H1 (cell line): Measurements from ENCODE around the gene MAP3K14. TPM values are rescaled to one million over a fixed set of nuclear protein-coding genes. Genes with fewer than 3 reads are reported as not detected.

Experiments used
- CTCF ChIA-PET: fragments of 300-600 bp; sonication (Branson Sonifier 250); formaldehyde crosslinking; loops from one replicate; lab custom pipeline; 2021; ENCODE audit not compliant: partially characterized antibody; lab: Charles Lee
- POLR2A ChIA-PET: fragments of 300-600 bp; sonication (Branson Sonifier 250); formaldehyde crosslinking; loops from one replicate; lab custom pipeline; 2021; ENCODE audit warnings: inconsistent platforms; ENCODE audit not compliant: partially characterized antibody; lab: Charles Lee
- DNase-seq, 2 experiments: peaks; one replicate each; pipeline versions ENCODE4 v3.0.0 to v3.0.0-alpha.2; 2010 to 2022; ENCODE audit warnings: low spot score in 2 of 2, low read depth in 1 of 2, mixed read lengths in 1 of 2
- FAIRE-seq: peaks from 2 replicates; lab custom pipeline; 2011; peaks lifted over from hg19 to GRCh38; lab: Jason Lieb, UNC
- H2AFZ ChIP-seq: 2 replicates; pipeline ENCODE4 v1.8.1; 2012; ENCODE audit warnings: low read length, inconsistent platforms
- H2AK5ac ChIP-seq: 2 replicates; pipeline ENCODE4 v1.6.1; 2013; ENCODE audit warnings: low read depth, low read length
- H2BK120ac ChIP-seq: replicated peaks from 2 replicates; pipeline ENCODE3; 2013; ENCODE audit warnings: low read depth, low read length, inconsistent platforms
- H2BK12ac ChIP-seq: 2 replicates; pipeline ENCODE4 v1.6.1; 2013; ENCODE audit warnings: low read depth, low read length
- H2BK15ac ChIP-seq: 2 replicates; pipeline ENCODE4 v1.6.1; 2013; ENCODE audit warnings: low read length
- H2BK20ac ChIP-seq: 2 replicates; pipeline ENCODE4 v1.6.1; 2013; ENCODE audit warnings: low read length
- H2BK5ac ChIP-seq: 2 replicates; pipeline ENCODE4 v1.6.1; 2013; ENCODE audit warnings: low read depth, low read length
- H3K14ac ChIP-seq: 2 replicates; pipeline ENCODE4 v1.6.1; 2013; ENCODE audit warnings: inconsistent platforms; ENCODE audit not compliant: insufficient read length
- H3K18ac ChIP-seq: 2 replicates; pipeline ENCODE4 v1.6.1; 2013; ENCODE audit warnings: low read length; ENCODE audit errors: extremely low read depth
- H3K23ac ChIP-seq: 2 replicates; pipeline ENCODE4 v1.6.1; 2013; ENCODE audit warnings: inconsistent platforms; ENCODE audit not compliant: insufficient read length
- H3K23me2 ChIP-seq: 2 replicates; pipeline ENCODE4 v1.6.1; 2013; ENCODE audit warnings: low read depth, low read length
- H3K27ac ChIP-seq: 2 replicates; pipeline ENCODE4 v1.6.1; 2011; ENCODE audit warnings: low read depth, low read length, inconsistent platforms
- H3K27me3 ChIP-seq, 4 experiments: replicated peaks in 1 of 4; 1 replicate in 1 of 4; 2 replicates in 3 of 4; pipeline versions ENCODE4 v1.6.1 to v1.8.1; 2011 to 2013; ENCODE audit warnings: low read length in 3 of 4, mild to moderate bottlenecking in 3 of 4, inconsistent platforms in 2 of 4, mixed read lengths in 2 of 4, moderate library complexity in 1 of 4; ENCODE audit not compliant: control insufficient read depth in 3 of 4, insufficient read depth in 3 of 4; ENCODE audit errors: extremely low read depth in 1 of 4
- H3K36me3 ChIP-seq, 4 experiments: 2 replicates each; pipeline versions ENCODE4 v1.6.1 to v1.8.1; 2011 to 2013; ENCODE audit warnings: mild to moderate bottlenecking in 4 of 4, low read length in 3 of 4, moderate library complexity in 2 of 4, control low read depth in 1 of 4, inconsistent platforms in 1 of 4; ENCODE audit not compliant: insufficient read depth in 4 of 4, control insufficient read depth in 2 of 4
- H3K4ac ChIP-seq: replicated peaks from 2 replicates; pipeline ENCODE3; 2013; ENCODE audit warnings: low read length, low read depth, mixed read lengths, inconsistent platforms; ENCODE audit not compliant: insufficient read length
- H3K4me1 ChIP-seq, 4 experiments: replicated peaks in 1 of 4; 1 replicate in 1 of 4; 2 replicates in 3 of 4; pipeline versions ENCODE4 v1.6.1 to v1.8.1; 2011 to 2013; ENCODE audit warnings: low read length in 3 of 4, inconsistent platforms in 2 of 4, mixed read lengths in 1 of 4; ENCODE audit not compliant: insufficient read depth in 4 of 4, control insufficient read depth in 3 of 4
- H3K4me2 ChIP-seq, 2 experiments: 2 replicates each; pipeline versions ENCODE4 v1.6.1 to v1.8.1; 2011 to 2013; ENCODE audit warnings: low read depth in 2 of 2, low read length in 2 of 2, control low read depth in 1 of 2, inconsistent platforms in 1 of 2, mild to moderate bottlenecking in 1 of 2; ENCODE audit not compliant: insufficient read depth in 1 of 2
- H3K4me3 ChIP-seq, 4 experiments: fragments of 200-600, 300-600 bp in 1 of 4; sonication (generic), shearing (Covaris generic), sonication (Bioruptor Twin) in 1 of 4; 2 replicates each; pipeline versions ENCODE4 v1.5.1 to v1.8.1; 2011 to 2016; ENCODE audit warnings: low read length in 4 of 4, low read depth in 3 of 4, control low read depth in 2 of 4, inconsistent platforms in 2 of 4, mild to moderate bottlenecking in 2 of 4, mixed read lengths in 1 of 4, moderate library complexity in 1 of 4; ENCODE audit not compliant: insufficient read depth in 2 of 4; ENCODE audit errors: extremely low read depth in 1 of 4
- H3K56ac ChIP-seq: replicated peaks from 2 replicates; pipeline ENCODE3; 2013; ENCODE audit warnings: low read depth, mild to moderate bottlenecking, mixed read lengths, low read length, inconsistent platforms; ENCODE audit not compliant: insufficient read length
- H3K79me1 ChIP-seq: 2 replicates; pipeline ENCODE4 v1.6.1; 2013; ENCODE audit warnings: low read depth, low read length, control low read depth
- H3K79me2 ChIP-seq, 2 experiments: 2 replicates each; pipeline versions ENCODE4 v1.6.1 to v1.8.1; 2012 to 2013; ENCODE audit warnings: low read length in 2 of 2, mild to moderate bottlenecking in 2 of 2, inconsistent platforms in 1 of 2; ENCODE audit not compliant: insufficient read depth in 2 of 2, control insufficient read depth in 1 of 2
- H3K9ac ChIP-seq, 4 experiments: replicated peaks in 1 of 4; 1 replicate in 1 of 4; 2 replicates in 3 of 4; pipeline versions ENCODE4 v1.6.1 to v1.8.1; 2011 to 2013; ENCODE audit warnings: low read depth in 3 of 4, low read length in 3 of 4, control low read depth in 2 of 4, mild to moderate bottlenecking in 2 of 4, moderate library complexity in 2 of 4, inconsistent platforms in 1 of 4; ENCODE audit errors: extremely low read depth in 1 of 4
- H3K9me3 ChIP-seq, 2 experiments: 2 replicates each; pipeline versions ENCODE4 v1.6.1 to v1.8.1; 2012 to 2013; ENCODE audit warnings: mild to moderate bottlenecking in 2 of 2, moderate library complexity in 2 of 2, control low read depth in 1 of 2, inconsistent platforms in 1 of 2, low read depth in 1 of 2, low read length in 1 of 2, mixed read lengths in 1 of 2; ENCODE audit not compliant: insufficient read depth in 2 of 2
- H4K20me1 ChIP-seq, 2 experiments: replicated peaks in 1 of 2; 2 replicates each; pipeline versions ENCODE3 to v1.8.1; 2011 to 2013; ENCODE audit warnings: inconsistent platforms in 2 of 2, low read length in 2 of 2, mild to moderate bottlenecking in 1 of 2; ENCODE audit not compliant: insufficient read depth in 2 of 2, control insufficient read depth in 1 of 2
- H4K5ac ChIP-seq: 2 replicates; pipeline ENCODE4 v1.6.1; 2013; ENCODE audit warnings: low read length, low read depth, mixed read lengths, inconsistent platforms; ENCODE audit not compliant: insufficient read length
- H4K8ac ChIP-seq: 2 replicates; pipeline ENCODE4 v1.8.0; 2013; ENCODE audit warnings: mild to moderate bottlenecking, moderate library complexity, low read length, inconsistent platforms; ENCODE audit not compliant: insufficient read depth; ENCODE audit errors: extremely low read depth
- H4K91ac ChIP-seq: replicated peaks from 2 replicates; pipeline ENCODE3; 2013; ENCODE audit warnings: low read length, mixed read lengths, inconsistent platforms; ENCODE audit not compliant: insufficient read length
- BRCA1 ChIP-seq: IDR thresholded peaks from 2 replicates; pipeline ENCODE4 v1.6.1; 2012; ENCODE audit warnings: low read depth, low read length, improper control_type of control experiment
- CHD2 ChIP-seq: IDR thresholded peaks from 2 replicates; pipeline ENCODE4 v1.6.1; 2012; ENCODE audit warnings: low read length, improper control_type of control experiment
- CREB1 ChIP-seq: IDR thresholded peaks from 2 replicates; pipeline ENCODE4 v1.6.1; 2012; ENCODE audit warnings: inconsistent platforms
- CTBP2 ChIP-seq: IDR thresholded peaks from 2 replicates; pipeline ENCODE4 v1.7.0; 2011; ENCODE audit warnings: borderline replicate concordance, mild to moderate bottlenecking, moderate library complexity, mixed read lengths, low read length; ENCODE audit not compliant: insufficient read depth, insufficient read length
- KDM4A ChIP-seq: IDR thresholded peaks from one replicate; pipeline ENCODE4 v1.7.1; 2012; ENCODE audit warnings: low read depth, mild to moderate bottlenecking, moderate library complexity, low read length, inconsistent platforms; ENCODE audit not compliant: severe bottlenecking
- PHF8 ChIP-seq: fragments of 200-600 bp; sonication (generic); conservative IDR thresholded peaks from 2 replicates; pipeline ENCODE4 v1.7.1; 2012; ENCODE audit warnings: low read depth, mild to moderate bottlenecking, inconsistent platforms, low read length, moderate library complexity
- RAD21 ChIP-seq, 2 experiments: IDR thresholded peaks in 1 of 2; conservative IDR thresholded peaks in 1 of 2; 2 replicates each; pipeline ENCODE4 v1.6.1; 2011; ENCODE audit warnings: low read depth in 2 of 2, low read length in 2 of 2, improper control_type of control experiment in 1 of 2, inconsistent platforms in 1 of 2, mild to moderate bottlenecking in 1 of 2, moderate library complexity in 1 of 2
- SUZ12 ChIP-seq: fragments of 200-600 bp; sonication (generic); IDR thresholded peaks from 2 replicates; pipeline ENCODE4 v1.6.1; 2012; ENCODE audit warnings: mild to moderate bottlenecking, inconsistent platforms, low read length, moderate library complexity, mixed read lengths
- YY1 ChIP-seq: IDR thresholded peaks from 2 replicates; pipeline ENCODE4 v1.6.1; 2011; ENCODE audit warnings: low read depth, mild to moderate bottlenecking, low read length
- WGBS, 2 experiments: shearing (Covaris generic) in 1 of 2; methylation state at CpG; one replicate each; pipeline versions ENCODE4 v1.1.6 to v1.1.7; 2013 to 2015; ENCODE audit warnings: low lambda C conversion rate in 2 of 2, mixed read lengths in 2 of 2, inconsistent platforms in 1 of 2, low coverage in 1 of 2, missing lambda C conversion rate in 1 of 2; ENCODE audit not compliant: insufficient replicate concordance in 2 of 2, insufficient coverage in 1 of 2, insufficient read length in 1 of 2; ENCODE audit errors: extremely low coverage in 1 of 2, missing lambda C conversion rate in 1 of 2; 5-methylcytosine and 5-hydroxymethylcytosine counted together
- polyA plus RNA-seq, 7 experiments: library from polyadenylated mRNA; depleted of rRNA in 3 of 7; stranded (reverse) in 5 of 7; unstranded in 2 of 7; fragments of >200 nt in 5 of 7; fragments of 200-250 nt in 2 of 7; gene quantifications; 1 replicate in 5 of 7; 2 replicates in 1 of 7; 4 replicates in 1 of 7; pipeline versions ENCODE4 v1.2.1 to v1.2.3, GENCODE V29; 2011 to 2013; ENCODE audit warnings: missing spikeins in 2 of 7, mixed read lengths in 2 of 7
- total RNA-seq: library from RNA; stranded (reverse); fragmentation: NEBNext Ultra II Directional; extraction: Animal tissue kit (Norgen Biotek cat#: 25700); gene quantifications from 2 replicates; pipeline ENCODE4 v1.2.1, GENCODE V29; 2021
- TF ChIP-seq, protein P1 (sequence below): IDR thresholded peaks from 2 replicates; pipeline ENCODE4 v1.6.1; 2012; ENCODE audit warnings: inconsistent platforms

MAP3K14 gene
- total and polyA plus RNA-seq, 2 of the 8 experiments (the other 6 are each of a cell fraction or from before 2014, with no cell fraction given): 5.2 to 6.1 TPM

DNA sequence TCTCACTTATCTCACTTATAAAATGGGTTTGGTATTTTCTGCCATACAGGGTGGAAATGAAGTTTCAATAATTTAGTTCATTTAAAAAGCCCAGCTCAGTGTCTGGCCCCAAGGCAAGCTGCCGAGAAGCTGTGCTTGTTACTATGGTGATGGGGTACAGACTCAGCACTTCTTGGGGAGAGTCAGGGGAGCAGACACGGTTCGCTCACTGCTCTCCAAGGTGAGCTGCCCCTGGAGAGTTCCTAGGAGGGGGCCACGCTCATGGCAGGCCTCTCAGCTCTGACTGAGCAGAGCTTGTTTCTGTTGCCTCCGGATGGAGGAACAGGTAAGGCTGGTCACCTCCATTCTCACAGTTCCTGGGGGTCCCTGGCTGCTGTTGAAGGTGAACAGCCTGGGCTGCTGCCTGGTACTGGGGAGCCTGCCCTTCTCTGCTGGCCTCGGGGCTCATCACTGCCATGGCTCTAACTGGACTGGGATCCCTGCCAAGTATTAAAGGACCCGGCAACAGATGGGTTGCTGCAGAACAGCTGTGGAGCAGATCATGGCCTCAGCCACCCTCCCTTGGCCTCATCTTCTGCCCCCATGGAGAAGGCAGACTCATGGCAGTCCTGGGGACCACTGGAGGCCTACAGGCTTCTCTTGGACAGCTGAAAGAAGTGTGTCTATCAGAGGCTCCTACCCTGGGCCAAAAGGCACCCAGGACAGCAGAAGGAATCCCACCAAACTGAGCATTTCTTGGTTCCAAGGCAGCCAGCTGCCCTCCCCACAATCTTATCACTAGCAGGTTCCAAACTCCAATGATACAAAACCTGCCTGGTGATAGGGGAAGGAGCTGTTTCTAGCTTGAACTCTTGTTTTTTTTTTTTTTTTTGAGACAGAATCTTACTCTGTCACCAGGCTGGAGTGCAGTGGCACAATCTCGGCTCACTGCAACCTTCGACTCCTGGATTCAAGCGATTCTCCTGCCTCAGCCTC is 29.0 kb downstream of the MAP3K14 start:
- H3K27ac ChIP-seq: no peak overlapping the region
- H2BK15ac ChIP-seq: no peak overlapping the region
- ChIA-PET CTCF (interaction anchor here (0.6 to 29.1 kb wide), 12 partner anchors 14 to 139 kb away, joined by 3 to 579 read pairs (median 4); partner anchors contain the start of gene MAP3K14), POLR2A (interaction anchor here (0.7 to 2.0 kb wide), 7 partner anchors 11 to 127 kb away, joined by 3 to 5 read pairs (median 3); partner anchors contain the start of genes HEXIM2 and MAP3K14)
- no peak for DNase-seq
- no peak overlapping the region for H2BK12ac ChIP-seq
- H3K9ac ChIP-seq: no peak overlapping the region
- no peaks in the 10 kb centered on the region for H3K4me1 ChIP-seq
- H3K9me3 ChIP-seq: no peaks in the 10 kb centered on the region
- H3K4ac ChIP-seq: no peak overlapping the region
- H4K20me1 ChIP-seq: peaks cover 0 to 3% of the 10 kb centered on the region in 2 experiments
- H3K79me1 ChIP-seq: peaks cover 6% of the 10 kb centered on the region
- no peaks in the 10 kb centered on the region for H3K23me2 ChIP-seq
- H4K5ac ChIP-seq: no peak overlapping the region
- H2BK20ac ChIP-seq: no peak overlapping the region
- H4K91ac ChIP-seq: no peak overlapping the region
- no peak overlapping the region for H2BK120ac ChIP-seq
- H2BK5ac ChIP-seq: no peak overlapping the region
- H3K18ac ChIP-seq: no peak overlapping the region
- H3K4me3 ChIP-seq: no peak overlapping the region
- no peak overlapping the region for H3K4me2 ChIP-seq
- H3K27me3 ChIP-seq: no peaks in the 10 kb centered on the region
- no peak overlapping the region for H3K56ac ChIP-seq
- H4K8ac ChIP-seq: no peak overlapping the region
- no peak for FAIRE-seq
- no peak overlapping the region for H2AK5ac ChIP-seq
- H3K79me2 ChIP-seq: no peaks in the 10 kb centered on the region
- WGBS, 2 experiments: 94% methylated on average over 10 of the region's 10 CpGs; no CpG with 5 or more reads in 1 of the 2 experiments
- H3K36me3 ChIP-seq: peaks cover 0 to 12% (median 9%) of the 10 kb centered on the region in 4 experiments; a peak in 2 of 8 replicates
- no peak overlapping the region for H3K14ac ChIP-seq
- no peak overlapping the region for H2AFZ ChIP-seq
- no peak overlapping the region for H3K23ac ChIP-seq
- no peak for TF ChIP-seq CHD2
- no peak for TF ChIP-seq CREB1
- TF ChIP-seq SUZ12: no peak
- TF ChIP-seq BRCA1: no peak
- TF ChIP-seq PHF8: no peak
- TF ChIP-seq KDM4A: no peak
- TF ChIP-seq CTBP2: no peak
- TF ChIP-seq, protein P1, sequence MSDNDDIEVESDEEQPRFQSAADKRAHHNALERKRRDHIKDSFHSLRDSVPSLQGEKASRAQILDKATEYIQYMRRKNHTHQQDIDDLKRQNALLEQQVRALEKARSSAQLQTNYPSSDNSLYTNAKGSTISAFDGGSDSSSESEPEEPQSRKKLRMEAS: no peak
- TF ChIP-seq YY1: no peak
- no peak for TF ChIP-seq RAD21 (IDR thresholded peaks at IDR 0.05 in 1 of 2, conservative IDR thresholded peaks at IDR 0.05 in 1 of 2; ENCODE audit: low read depth in 2 of 2, low read length in 2 of 2)
